ENCODE measurements around the gene DDTL.

- TF ChIP-seq POLR2A (IDR thresholded peaks at IDR 0.05) (no peak), CTCF (IDR thresholded peaks at IDR 0.05) (no peak)
Observed at GRCh38 chr22:24006914-24007214, 40.2 kb downstream of the DDTL start.
